SK-N-SH (cell line): Measurements from ENCODE around the gene DCST1. TPM values are rescaled to one million over a fixed set of nuclear protein-coding genes. Genes with fewer than 3 reads are reported as not detected.

Experiments
- CTCF ChIA-PET: fragments of 300-600, 350-600 bp; formaldehyde crosslinking; extraction: SDS; loops from one replicate; lab custom pipeline; 2021; lab: Yijun Ruan, JAX
- POLR2A ChIA-PET: fragments of 350-600 bp; sonication (Branson Sonifier 250); formaldehyde crosslinking; extraction: SDS; loops from one replicate; lab custom pipeline; 2020; ENCODE audit warnings: antibody characterized with exemption, inconsistent platforms; lab: Yijun Ruan, JAX
- DNase-seq: peaks from one replicate; pipeline ENCODE4 v3.0.0; 2012
- H2AFZ ChIP-seq: fragments of 200-600 bp; sonication (generic); 2 replicates; pipeline ENCODE4 v1.8.1; 2016; ENCODE audit warnings: antibody characterized with exemption, mild to moderate bottlenecking, low read depth
- H3F3A ChIP-seq: fragments of 200-600 bp; sonication (generic); replicated peaks from 2 replicates; pipeline ENCODE3; 2016; ENCODE audit warnings: antibody characterized with exemption, mild to moderate bottlenecking; ENCODE audit not compliant: insufficient read depth
- H3K27ac ChIP-seq, 2 experiments: fragments of 200-500 bp in 1 of 2; fragments of 200-600 bp in 1 of 2; sonication (Bioruptor generic) in 1 of 2; sonication (generic), shearing (Covaris generic) in 1 of 2; 2 replicates each; pipeline versions ENCODE4 v1.5.1 to v1.6.1; 2014 to 2016; ENCODE audit warnings: low read depth in 2 of 2, inconsistent platforms in 1 of 2, low read length in 1 of 2, mild to moderate bottlenecking in 1 of 2, mixed read lengths in 1 of 2
- H3K27me3 ChIP-seq: fragments of 200-600 bp; sonication (generic), shearing (Covaris generic); 2 replicates; pipeline ENCODE4 v1.6.1; 2016; ENCODE audit warnings: mixed run types; ENCODE audit not compliant: insufficient read depth
- H3K36me3 ChIP-seq, 2 experiments: fragments of 200-500 bp in 1 of 2; fragments of 200-600 bp in 1 of 2; sonication (Bioruptor generic) in 1 of 2; sonication (generic) in 1 of 2; replicated peaks in 1 of 2; 2 replicates each; pipeline versions ENCODE3 to v1.5.1; 2014 to 2016; ENCODE audit warnings: low read length in 1 of 2, mild to moderate bottlenecking in 1 of 2; ENCODE audit not compliant: insufficient read depth in 2 of 2, control insufficient read depth in 1 of 2
- H3K4me1 ChIP-seq, 2 experiments: fragments of 200-500 bp in 1 of 2; fragments of 200-600 bp in 1 of 2; sonication (Bioruptor generic) in 1 of 2; sonication (generic), shearing (Covaris generic) in 1 of 2; 2 replicates each; pipeline versions ENCODE4 v1.5.1 to v1.6.1; 2014 to 2016; ENCODE audit warnings: low read depth in 1 of 2, low read length in 1 of 2, mixed run types in 1 of 2; ENCODE audit not compliant: insufficient read depth in 2 of 2, control insufficient read depth in 1 of 2
- H3K4me2 ChIP-seq: fragments of 200-600 bp; sonication (generic), shearing (Covaris generic); 2 replicates; pipeline ENCODE4 v1.6.1; 2017; ENCODE audit warnings: mixed run types
- H3K4me3 ChIP-seq, 2 experiments: fragments of 200-500 bp in 1 of 2; fragments of 200-600 bp in 1 of 2; sonication (Bioruptor generic) in 1 of 2; sonication (generic), shearing (Covaris generic) in 1 of 2; 2 replicates each; pipeline versions ENCODE4 v1.5.1 to v1.8.1; 2014 to 2016; ENCODE audit warnings: low read depth in 2 of 2, inconsistent platforms in 1 of 2, low read length in 1 of 2, mild to moderate bottlenecking in 1 of 2, mixed read lengths in 1 of 2, moderate library complexity in 1 of 2
- H3K79me2 ChIP-seq: fragments of 200-600 bp; sonication (generic); 2 replicates; pipeline ENCODE4 v1.8.1; 2017; ENCODE audit warnings: mild to moderate bottlenecking; ENCODE audit not compliant: insufficient read depth
- H3K9ac ChIP-seq: fragments of 200-600 bp; sonication (generic); 2 replicates; pipeline ENCODE4 v1.6.1; 2017; ENCODE audit warnings: mixed run types
- H3K9me2 ChIP-seq: fragments of 200-600 bp; sonication (generic); 2 replicates; pipeline ENCODE4 v1.6.1; 2017; ENCODE audit warnings: mixed run types
- H3K9me3 ChIP-seq: fragments of 200-600 bp; sonication (generic); 2 replicates; pipeline ENCODE4 v1.6.1; 2017; ENCODE audit warnings: mixed run types, mild to moderate bottlenecking, moderate library complexity
- H4K20me1 ChIP-seq: fragments of 200-600 bp; sonication (generic); 2 replicates; pipeline ENCODE4 v1.6.1; 2017; ENCODE audit warnings: mild to moderate bottlenecking, mixed run types; ENCODE audit not compliant: insufficient read depth
- CHD2 ChIP-seq: fragments of 150-350 bp; IDR thresholded peaks from 2 replicates; pipeline ENCODE4 v1.6.1; 2018; ENCODE audit warnings: low read length; ENCODE audit not compliant: partially characterized antibody
- EZH2phosphoT487 ChIP-seq: fragments of 200-600 bp; sonication (generic); IDR thresholded peaks from 2 replicates; pipeline ENCODE4 v1.6.1; 2017; ENCODE audit warnings: low read depth, mixed run types, mild to moderate bottlenecking, antibody characterized with exemption, moderate library complexity, borderline replicate concordance
- FOXM1 ChIP-seq: IDR thresholded peaks from 2 replicates; pipeline ENCODE4 v1.4.0; 2012; ENCODE audit warnings: low read depth, mild to moderate bottlenecking
- MXI1 ChIP-seq: IDR thresholded peaks from 2 replicates; pipeline ENCODE4 v1.6.1; 2012; ENCODE audit warnings: mild to moderate bottlenecking, low read depth, low read length, improper control_type of control experiment
- NRF1 ChIP-seq: IDR thresholded peaks from 2 replicates; pipeline ENCODE4 v1.6.1; 2012; ENCODE audit warnings: low read depth, mild to moderate bottlenecking, low read length
- POLR2AphosphoS5 ChIP-seq: IDR thresholded peaks from 2 replicates; pipeline ENCODE4 v1.6.1; 2012; ENCODE audit warnings: low read depth, low read length
- RFX5 ChIP-seq: IDR thresholded peaks from 2 replicates; pipeline ENCODE4 v1.6.1; 2012; ENCODE audit warnings: mild to moderate bottlenecking, improper control_type of control experiment, low read length
- TAF1 ChIP-seq: IDR thresholded peaks from 2 replicates; pipeline ENCODE4 v1.6.1; 2012; ENCODE audit warnings: low read depth, mild to moderate bottlenecking, low read length, moderate library complexity, borderline replicate concordance
- USF1 ChIP-seq: IDR thresholded peaks from 2 replicates; pipeline ENCODE4 v1.4.0; 2012; ENCODE audit warnings: low read depth, borderline replicate concordance
- USF2 ChIP-seq: fragments of 150-350 bp; IDR thresholded peaks from 2 replicates; pipeline ENCODE4 v1.6.1; 2017; ENCODE audit warnings: antibody characterized with exemption, low read length, low read depth, borderline replicate concordance
- YY1 ChIP-seq: IDR thresholded peaks from 2 replicates; pipeline ENCODE4 v1.4.0; 2012; ENCODE audit warnings: low read depth, mild to moderate bottlenecking
- WGBS: methylation state at CpG from one replicate; pipeline ENCODE4 v1.1.6; 2017; ENCODE audit warnings: low lambda C conversion rate; 5-methylcytosine and 5-hydroxymethylcytosine counted together
- polyA plus RNA-seq, 3 experiments: library from polyadenylated mRNA; depleted of rRNA; stranded (reverse); fragments of >200 nt; gene quantifications; 2 replicates each; pipeline ENCODE4 v1.2.3, GENCODE V29; 2012
- TF ChIP-seq, protein P1 (sequence below): IDR thresholded peaks from 2 replicates; pipeline ENCODE4 v1.6.1; 2012; ENCODE audit warnings: mild to moderate bottlenecking, low read depth, low read length, moderate library complexity
- TF ChIP-seq, protein P2 (sequence below): fragments of 150-350 bp; IDR thresholded peaks from 2 replicates; pipeline ENCODE4 v1.6.1; 2016; ENCODE audit warnings: mild to moderate bottlenecking, low read depth, low read length

The DCST1 gene
- polyA plus RNA-seq, 1 of the 3 experiments (the other 2 are of a cell fraction): not detected

DNA sequence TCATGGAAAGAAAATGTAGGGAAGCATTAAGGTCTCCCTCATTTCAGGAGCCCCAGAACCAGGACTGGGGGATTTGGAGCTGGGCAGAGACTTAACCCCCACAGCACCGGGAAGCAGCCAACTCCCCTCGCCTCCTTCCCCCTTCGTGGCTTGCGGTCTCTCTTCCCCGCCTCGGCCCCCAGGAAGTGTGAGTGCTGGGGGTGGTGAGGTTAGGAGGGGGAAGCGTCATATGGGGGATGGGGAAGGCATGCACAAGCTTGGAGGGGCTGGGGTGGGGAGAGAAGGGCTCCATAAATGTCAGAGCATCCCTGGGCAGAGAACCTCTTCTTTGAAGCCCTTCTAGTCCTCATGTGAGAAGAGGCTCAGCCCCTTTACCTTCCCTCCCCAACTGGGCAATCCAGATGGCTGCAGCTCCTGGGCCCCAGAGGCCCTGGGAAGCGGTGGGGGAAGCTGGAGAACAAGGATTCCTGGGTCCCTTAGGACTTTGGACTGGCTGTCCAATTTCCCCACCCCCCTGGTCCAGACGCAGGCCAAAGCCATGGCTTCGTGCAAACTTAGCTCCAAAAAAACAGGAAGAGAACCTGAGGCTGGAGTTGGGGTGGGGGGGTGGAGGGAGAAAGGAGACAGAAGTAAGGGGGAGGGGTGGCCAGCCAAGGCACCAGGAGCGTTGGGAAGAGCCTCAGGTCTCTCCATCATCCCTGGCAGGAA is 23.3 kb upstream of the DCST1 start (continued):
- TF ChIP-seq, protein P1, sequence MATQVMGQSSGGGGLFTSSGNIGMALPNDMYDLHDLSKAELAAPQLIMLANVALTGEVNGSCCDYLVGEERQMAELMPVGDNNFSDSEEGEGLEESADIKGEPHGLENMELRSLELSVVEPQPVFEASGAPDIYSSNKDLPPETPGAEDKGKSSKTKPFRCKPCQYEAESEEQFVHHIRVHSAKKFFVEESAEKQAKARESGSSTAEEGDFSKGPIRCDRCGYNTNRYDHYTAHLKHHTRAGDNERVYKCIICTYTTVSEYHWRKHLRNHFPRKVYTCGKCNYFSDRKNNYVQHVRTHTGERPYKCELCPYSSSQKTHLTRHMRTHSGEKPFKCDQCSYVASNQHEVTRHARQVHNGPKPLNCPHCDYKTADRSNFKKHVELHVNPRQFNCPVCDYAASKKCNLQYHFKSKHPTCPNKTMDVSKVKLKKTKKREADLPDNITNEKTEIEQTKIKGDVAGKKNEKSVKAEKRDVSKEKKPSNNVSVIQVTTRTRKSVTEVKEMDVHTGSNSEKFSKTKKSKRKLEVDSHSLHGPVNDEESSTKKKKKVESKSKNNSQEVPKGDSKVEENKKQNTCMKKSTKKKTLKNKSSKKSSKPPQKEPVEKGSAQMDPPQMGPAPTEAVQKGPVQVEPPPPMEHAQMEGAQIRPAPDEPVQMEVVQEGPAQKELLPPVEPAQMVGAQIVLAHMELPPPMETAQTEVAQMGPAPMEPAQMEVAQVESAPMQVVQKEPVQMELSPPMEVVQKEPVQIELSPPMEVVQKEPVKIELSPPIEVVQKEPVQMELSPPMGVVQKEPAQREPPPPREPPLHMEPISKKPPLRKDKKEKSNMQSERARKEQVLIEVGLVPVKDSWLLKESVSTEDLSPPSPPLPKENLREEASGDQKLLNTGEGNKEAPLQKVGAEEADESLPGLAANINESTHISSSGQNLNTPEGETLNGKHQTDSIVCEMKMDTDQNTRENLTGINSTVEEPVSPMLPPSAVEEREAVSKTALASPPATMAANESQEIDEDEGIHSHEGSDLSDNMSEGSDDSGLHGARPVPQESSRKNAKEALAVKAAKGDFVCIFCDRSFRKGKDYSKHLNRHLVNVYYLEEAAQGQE: no peak
- no peak for TF ChIP-seq RFX5
- TF ChIP-seq, all 33 proteins: peak for 0

GRCh38 chr1:155011004-155011416 is 22.6 kb upstream of the DCST1 start:
- POLR2A ChIA-PET: interaction anchor here (1.4 kb wide), 1 partner anchor 11 kb away, joined by 4 read pairs; no protein-coding TSS in a partner anchor
- H3K27me3 ChIP-seq: no peaks in the 10 kb centered on the region

More at GRCh38 chr1:155011004-155011416, 22.6 kb upstream of the DCST1 start:
- Histone ChIP-seq H3K4me1 (peaks cover 0 to 12% of the 10 kb centered on the region in 2 experiments; a peak in 1 of 4 replicates), H4K20me1 (peaks cover 3% of the 10 kb centered on the region; the same call in 1 of the 2 replicates), H3K4me3 (no peak overlapping the region), H2AFZ (no peak overlapping the region), H3K36me3 (peaks cover 0 to 17% of the 10 kb centered on the region in 2 experiments), H3K27ac (no peak overlapping the region), H3K9me2 (no peaks in the 10 kb centered on the region), H3K9ac (no peak overlapping the region), H3K9me3 (no peaks in the 10 kb centered on the region), H3K79me2 (peaks cover 5% of the 10 kb centered on the region), H3K4me2 (no peak overlapping the region), H3F3A (no peaks in the 10 kb centered on the region)
- 100% methylated on average over 4 of the region's 5 CpGs for WGBS
- CTCF ChIA-PET: interaction anchor here (0.8 to 9.3 kb wide), 6 partner anchors 10 to 163 kb away, joined by 3 to 149 read pairs (median 4); partner anchors contain the start of genes ADAM15, PYGO2 and ZBTB7B
- no peak for DNase-seq
- TF ChIP-seq USF1: no peak
- TF ChIP-seq USF2: no peak
- no peak for TF ChIP-seq FOXM1
- TF ChIP-seq, protein P1: no peak
- TF ChIP-seq, protein P2, sequence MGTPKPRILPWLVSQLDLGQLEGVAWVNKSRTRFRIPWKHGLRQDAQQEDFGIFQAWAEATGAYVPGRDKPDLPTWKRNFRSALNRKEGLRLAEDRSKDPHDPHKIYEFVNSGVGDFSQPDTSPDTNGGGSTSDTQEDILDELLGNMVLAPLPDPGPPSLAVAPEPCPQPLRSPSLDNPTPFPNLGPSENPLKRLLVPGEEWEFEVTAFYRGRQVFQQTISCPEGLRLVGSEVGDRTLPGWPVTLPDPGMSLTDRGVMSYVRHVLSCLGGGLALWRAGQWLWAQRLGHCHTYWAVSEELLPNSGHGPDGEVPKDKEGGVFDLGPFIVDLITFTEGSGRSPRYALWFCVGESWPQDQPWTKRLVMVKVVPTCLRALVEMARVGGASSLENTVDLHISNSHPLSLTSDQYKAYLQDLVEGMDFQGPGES: no peak
- no peak for TF ChIP-seq CHD2
- no peak for TF ChIP-seq POLR2AphosphoS5
- no peak for TF ChIP-seq NRF1
- no peak for TF ChIP-seq EZH2phosphoT487
- no peak for TF ChIP-seq TAF1
- TF ChIP-seq MXI1: no peak
- no peak for TF ChIP-seq YY1
